Breast epithelium (tissue), 3 donors: ENCODE results near the gene FAXC.

Experiments
- POLR2AphosphoS5 ChIP-seq, 3 donors: sonication (generic); formaldehyde crosslinking; IDR thresholded peaks; one replicate each; pipeline ENCODE4 v1.6.1; 2017; ENCODE audit warnings: antibody characterized with exemption in 3 of 3
- TF ChIP-seq, protein P1 (sequence below), 3 donors: fragments of 450-650 bp; IDR thresholded peaks; one replicate each; pipeline ENCODE4 v1.5.1; 2016 to 2017; ENCODE audit warnings: antibody characterized with exemption in 3 of 3, mild to moderate bottlenecking in 3 of 3, moderate library complexity in 3 of 3

- TF ChIP-seq, protein P1, sequence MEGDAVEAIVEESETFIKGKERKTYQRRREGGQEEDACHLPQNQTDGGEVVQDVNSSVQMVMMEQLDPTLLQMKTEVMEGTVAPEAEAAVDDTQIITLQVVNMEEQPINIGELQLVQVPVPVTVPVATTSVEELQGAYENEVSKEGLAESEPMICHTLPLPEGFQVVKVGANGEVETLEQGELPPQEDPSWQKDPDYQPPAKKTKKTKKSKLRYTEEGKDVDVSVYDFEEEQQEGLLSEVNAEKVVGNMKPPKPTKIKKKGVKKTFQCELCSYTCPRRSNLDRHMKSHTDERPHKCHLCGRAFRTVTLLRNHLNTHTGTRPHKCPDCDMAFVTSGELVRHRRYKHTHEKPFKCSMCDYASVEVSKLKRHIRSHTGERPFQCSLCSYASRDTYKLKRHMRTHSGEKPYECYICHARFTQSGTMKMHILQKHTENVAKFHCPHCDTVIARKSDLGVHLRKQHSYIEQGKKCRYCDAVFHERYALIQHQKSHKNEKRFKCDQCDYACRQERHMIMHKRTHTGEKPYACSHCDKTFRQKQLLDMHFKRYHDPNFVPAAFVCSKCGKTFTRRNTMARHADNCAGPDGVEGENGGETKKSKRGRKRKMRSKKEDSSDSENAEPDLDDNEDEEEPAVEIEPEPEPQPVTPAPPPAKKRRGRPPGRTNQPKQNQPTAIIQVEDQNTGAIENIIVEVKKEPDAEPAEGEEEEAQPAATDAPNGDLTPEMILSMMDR (IDR thresholded peaks at IDR 0.05): no peak
- TF ChIP-seq POLR2AphosphoS5 (IDR thresholded peaks at IDR 0.05): no peak
These were observed 13.3 kb upstream of the FAXC start for GRCh38 chr6:99362678-99363268.
